Activated B cell treated with CpG ODN at 0.5 μM for 24 hours (primary cell): ENCODE measurements around the gene ZNF501. TPM values are rescaled to one million over a fixed set of nuclear protein-coding genes. Genes with fewer than 3 reads are reported as not detected.
A peak's percentile ranks its signal among the peaks of the same experiment; 100 is the strongest.

Source experiments
- ATAC-seq: fragments of 200-7000 bp; cut with Tn5 transposase; one replicate; pipeline ENCODE4 v1.10.0; 2021; ENCODE audit warnings: low read depth, mild to moderate bottlenecking, moderate library complexity
- CTCF ChIA-PET: fragments of 350-600 bp; sonication (Branson Sonifier 250); formaldehyde crosslinking; loops from one replicate; lab custom pipeline; 2021; ENCODE audit warnings: antibody characterized with exemption; lab: Charles Lee
- POLR2A ChIA-PET: fragments of 350-600 bp; sonication (Branson Sonifier 250); formaldehyde crosslinking; loops from one replicate; lab custom pipeline; 2021; ENCODE audit warnings: antibody characterized with exemption; lab: Charles Lee
- DNase-seq: peaks from one replicate; pipeline ENCODE4 v3.0.0; 2022
- H3K27ac Mint-ChIP-seq: one replicate; pipeline ENCODE4 v1.8.0; 2020; ENCODE audit warnings: mixed read lengths
- H3K27me3 Mint-ChIP-seq: one replicate; pipeline ENCODE4 v1.8.0; 2021; ENCODE audit warnings: mixed read lengths
- H3K36me3 Mint-ChIP-seq: one replicate; pipeline ENCODE4 v1.8.0; 2021; ENCODE audit warnings: low read depth, mixed read lengths
- H3K4me1 Mint-ChIP-seq: one replicate; pipeline ENCODE4 v1.8.0; 2021; ENCODE audit warnings: mixed read lengths
- H3K4me3 Mint-ChIP-seq: one replicate; pipeline ENCODE4 v1.8.0; 2020; ENCODE audit warnings: mild to moderate bottlenecking, mixed read lengths
- H3K9me3 Mint-ChIP-seq: one replicate; pipeline ENCODE4 v1.8.0; 2020; ENCODE audit warnings: mixed read lengths
- CTCF ChIP-seq: fragments of 200-600 bp; IDR thresholded peaks from one replicate; pipeline ENCODE4 v1.8.0; 2022; ENCODE audit warnings: antibody characterized with exemption, mild to moderate bottlenecking
- intact Hi-C: fragments of 100-400 bp; cut with micrococcal nuclease; formaldehyde crosslinking; loops from one replicate; pipeline ENCODE4 v1.15.1; 2024
- total RNA-seq: library from RNA; stranded (reverse); gene quantifications from 2 replicates; pipeline ENCODE4 v1.2.3, GENCODE V29; 2022

Gene ZNF501
- total RNA-seq, 1 donor from 2014 or later, result 6.2 TPM

GRCh38 chr3:44762690-44763089, 33.3 kb downstream of the ZNF501 start:
- POLR2A ChIA-PET, result interaction anchor here (1.8 to 2.0 kb wide), 2 partner anchors 50 to 425 kb away, joined by 9 to 14 read pairs; partner anchors contain the start of genes TCAIM and ZNF502
- no peaks in the 10 kb centered on the region for H3K9me3 Mint-ChIP-seq
- CTCF ChIA-PET, result no interaction called here
- intact Hi-C loops, result loop anchor here (5.0 kb wide), 3 partner anchors 205 to 1475 kb away; partner anchors contain the start of genes SNRK, ZKSCAN7 and ZNF445
- no peaks in the 10 kb centered on the region for H3K27me3 Mint-ChIP-seq
- H3K4me1 Mint-ChIP-seq, result peaks cover 19% of the 10 kb centered on the region
- no peak for TF ChIP-seq CTCF
- no peak overlapping the region for H3K27ac Mint-ChIP-seq
- H3K36me3 Mint-ChIP-seq, result peaks cover 19% of the 10 kb centered on the region
- peak overlapping the region; percentile 89 for H3K4me3 Mint-ChIP-seq
- no peak for DNase-seq
- ATAC-seq, result no peak

DNA sequence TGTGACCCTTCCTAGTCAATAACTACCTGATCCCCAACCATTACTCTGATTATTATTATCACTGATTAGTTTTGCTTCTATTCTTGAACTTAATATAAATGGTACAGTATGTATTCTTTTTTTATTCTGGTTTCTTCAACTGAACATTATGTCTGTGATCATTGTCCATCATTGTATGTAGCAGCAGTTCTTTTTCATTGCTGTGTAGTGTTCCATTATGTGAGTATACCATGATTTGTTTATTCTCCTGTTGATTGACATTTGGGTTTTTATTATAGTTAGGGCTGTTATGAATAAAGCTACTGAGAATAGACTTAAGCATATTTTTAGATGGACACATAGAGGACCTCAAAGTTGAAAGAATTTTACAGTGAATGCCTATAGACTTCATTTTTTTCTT, 34.8 kb downstream of the ZNF501 start:
- intact Hi-C loops, result loop anchor here (5.0 kb wide), 3 partner anchors 207 to 1477 kb away; partner anchors contain the start of genes SNRK, ZKSCAN7 and ZNF445
- peaks cover 19% of the 10 kb centered on the region for H3K4me1 Mint-ChIP-seq
- peaks cover 5% of the 10 kb centered on the region for H3K36me3 Mint-ChIP-seq
- H3K27ac Mint-ChIP-seq, result no peak overlapping the region
- H3K9me3 Mint-ChIP-seq, result no peaks in the 10 kb centered on the region
- no peaks in the 10 kb centered on the region for H3K27me3 Mint-ChIP-seq
- TF ChIP-seq CTCF, result no peak
- ATAC-seq (no peak), DNase-seq (no peak)
- CTCF ChIA-PET, result no interaction called here
- H3K4me3 Mint-ChIP-seq, result no peak overlapping the region
- POLR2A ChIA-PET, result no interaction called here

DNA sequence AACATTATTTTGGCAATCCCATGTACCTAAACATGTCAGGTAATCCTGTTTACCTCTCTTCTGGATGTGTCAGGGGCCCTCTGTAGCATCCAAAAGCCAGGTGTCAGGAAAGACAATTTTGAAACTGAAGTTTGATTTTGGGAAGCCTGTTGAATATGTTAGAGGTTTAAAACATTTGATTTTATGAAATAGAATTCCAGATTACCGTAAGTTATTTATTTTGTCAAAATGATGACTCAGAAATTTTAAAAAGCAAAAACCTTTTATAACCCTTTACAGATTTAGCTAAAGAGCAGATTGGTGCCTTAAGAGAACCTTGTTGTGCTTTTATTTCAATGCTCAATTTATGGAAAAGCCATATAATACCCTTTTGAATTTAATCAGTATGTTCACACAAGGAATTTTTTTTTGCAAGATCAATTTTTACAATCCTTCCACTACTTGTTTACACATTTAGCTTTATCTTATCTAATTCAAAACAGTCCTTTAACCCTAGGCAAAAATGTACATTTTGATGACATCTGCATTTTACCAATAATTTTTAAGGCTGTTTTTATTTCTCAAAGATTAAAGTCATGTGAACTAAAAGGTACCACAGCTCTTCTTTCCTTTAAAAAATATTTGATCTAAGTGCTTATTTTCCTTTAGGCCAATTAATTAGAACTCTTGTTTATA, 42.1 kb downstream of the ZNF501 start:
- no peaks in the 10 kb centered on the region for H3K27me3 Mint-ChIP-seq
- ATAC-seq, result no peak

DNA sequence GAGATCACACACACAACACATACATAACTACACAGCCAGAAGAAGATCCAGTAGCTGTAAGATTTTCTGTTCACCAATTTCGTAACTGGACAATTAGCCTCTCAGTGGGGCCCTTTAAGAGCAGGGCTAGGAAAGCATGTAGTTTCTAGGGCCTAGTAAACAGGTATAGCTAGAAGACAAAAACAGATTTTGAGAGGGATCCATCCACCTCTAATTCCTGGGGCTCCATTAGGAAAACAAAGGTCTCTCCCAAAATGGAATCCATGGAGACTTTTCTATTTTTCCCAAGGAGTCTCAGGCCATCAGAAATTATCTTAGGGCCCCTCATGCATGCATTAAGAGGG, 42.6 kb downstream of the ZNF501 start:
- ATAC-seq (no peak), DNase-seq (no peak)
- Mint-ChIP-seq H3K9me3 (peaks cover 12% of the 10 kb centered on the region), H3K4me1 (no peaks in the 10 kb centered on the region), H3K4me3 (no peak overlapping the region), H3K27me3 (no peaks in the 10 kb centered on the region), H3K36me3 (peaks cover 14% of the 10 kb centered on the region), H3K27ac (no peak overlapping the region)
- no peak for TF ChIP-seq CTCF
- ChIA-PET POLR2A (no interaction called here), CTCF (no interaction called here)
- intact Hi-C loops, result no loop called here

More for the DNA sequence above, 42.1 kb downstream of the ZNF501 start:
- DNase-seq, result no peak
- H3K4me3 Mint-ChIP-seq, result no peak overlapping the region
- no peaks in the 10 kb centered on the region for H3K4me1 Mint-ChIP-seq
- CTCF ChIA-PET, result no interaction called here
- H3K27ac Mint-ChIP-seq, result no peak overlapping the region
- TF ChIP-seq CTCF, result no peak
- H3K9me3 Mint-ChIP-seq, result peaks cover 12% of the 10 kb centered on the region
- intact Hi-C loops, result no loop called here
- POLR2A ChIA-PET, result no interaction called here
- peaks cover 14% of the 10 kb centered on the region for H3K36me3 Mint-ChIP-seq

GRCh38 chr3:44782891-44783290, 53.5 kb downstream of the ZNF501 start:
- Mint-ChIP-seq H3K27ac (no peak overlapping the region), H3K36me3 (no peaks in the 10 kb centered on the region), H3K9me3 (no peaks in the 10 kb centered on the region), H3K4me1 (no peaks in the 10 kb centered on the region), H3K27me3 (no peaks in the 10 kb centered on the region), H3K4me3 (no peak overlapping the region)
- CTCF ChIA-PET, result no interaction called here
- POLR2A ChIA-PET, result no interaction called here
- DNase-seq, result no peak
- intact Hi-C loops, result no loop called here
- no peak for ATAC-seq
- no peak for TF ChIP-seq CTCF

Other genes with a start within 250 kb of the ZNF501 start
- gene ZKSCAN7, start 174.4 kb upstream of the ZNF501 start, total RNA-seq, result 6.8 and 9.2 TPM in 2 replicates
- gene ZNF660, start 144.7 kb upstream of the ZNF501 start, total RNA-seq, result 4.8 and 5.2 TPM in 2 replicates
- gene ZNF197, start 104.6 kb upstream of the ZNF501 start, total RNA-seq, result 15.8 and 16.9 TPM in 2 replicates
- 13.9 and 17.5 TPM in 2 replicates for gene ZNF35, start 80.9 kb upstream of the ZNF501 start, total RNA-seq
- gene ZNF502, start 17.0 kb upstream of the ZNF501 start, total RNA-seq, result 5.0 and 6.5 TPM in 2 replicates
- gene KIAA1143, start 32.0 kb downstream of the ZNF501 start, total RNA-seq, result 35.4 and 43.6 TPM in 2 replicates
- 2.4 and 3.1 TPM in 2 replicates for gene KIF15, start 32.2 kb downstream of the ZNF501 start, total RNA-seq
- 12.4 and 13.1 TPM in 2 replicates for gene TMEM42, start 132.3 kb downstream of the ZNF501 start, total RNA-seq
- gene TGM4, start 145.0 kb downstream of the ZNF501 start, total RNA-seq, result not detected in 2 replicates
- 38.5 and 43.4 TPM in 2 replicates for gene ZDHHC3, start 246.5 kb downstream of the ZNF501 start, total RNA-seq
- gene EXOSC7, start 246.6 kb downstream of the ZNF501 start, total RNA-seq, result 42.5 and 44.0 TPM in 2 replicates